DMS 273 (cell line): ENCODE measurements around the gene CBY3.
"Not testable (repeated sequence)": the region's sequence is repeated elsewhere in the genome, so short reads cannot be mapped to it uniquely, and the experiment has no call there.

Experiments
- DNase-seq: peaks from one replicate; lab custom pipeline; 2025; ENCODE audit not compliant: unreplicated experiment; lab: John Stamatoyannopoulos, UW

CBY3 gene

GRCh38 chr5:179678223-179679013 is 2.4 kb downstream of the CBY3 start:
- peak; percentile 99 for DNase-seq

- DNase-seq: peak; percentile 75
Observed at GRCh38 chr5:179668391-179668790, 12.4 kb downstream of the CBY3 start.

- DNase-seq: not testable (repeated sequence)
Observed at GRCh38 chr5:179661647-179662046, 19.2 kb downstream of the CBY3 start.

- peak; percentile 37 for DNase-seq
Observed at GRCh38 chr5:179658179-179658856, 22.5 kb downstream of the CBY3 start.

- DNase-seq: not testable (repeated sequence)
Observed at GRCh38 chr5:179657302-179658178, 23.3 kb downstream of the CBY3 start.

- not testable (repeated sequence) for DNase-seq
Observed at GRCh38 chr5:179653135-179653534, 27.7 kb downstream of the CBY3 start.

- not testable (repeated sequence) for DNase-seq
Observed at GRCh38 chr5:179650245-179650644, 30.6 kb downstream of the CBY3 start.

- DNase-seq: not testable (repeated sequence)
Observed at GRCh38 chr5:179649166-179649703, 31.6 kb downstream of the CBY3 start.

GRCh38 chr5:179648410-179648809 is 32.4 kb downstream of the CBY3 start:
- DNase-seq: no peak

- not testable (repeated sequence) for DNase-seq
Observed at GRCh38 chr5:179644766-179645165, 36.1 kb downstream of the CBY3 start.

- not testable (repeated sequence) for DNase-seq
Observed at GRCh38 chr5:179643141-179643920, 37.5 kb downstream of the CBY3 start.

- not testable (repeated sequence) for DNase-seq
Observed at GRCh38 chr5:179642626-179643025, 38.2 kb downstream of the CBY3 start.

GRCh38 chr5:179641745-179642144 is 39.1 kb downstream of the CBY3 start:
- DNase-seq: not testable (repeated sequence)

GRCh38 chr5:179639296-179639695 is 41.5 kb downstream of the CBY3 start:
- DNase-seq: not testable (repeated sequence)

- not testable (repeated sequence) for DNase-seq
Observed at GRCh38 chr5:179634370-179635172, 46.3 kb downstream of the CBY3 start.

- not testable (repeated sequence) for DNase-seq
Observed at GRCh38 chr5:179633501-179634369, 47.1 kb downstream of the CBY3 start.
